ENCODE measurements around the gene SFMBT2. TPM values are rescaled to one million over a fixed set of nuclear protein-coding genes. Genes with fewer than 3 reads are reported as not detected.
"Not testable (repeated sequence)": the region's sequence is repeated elsewhere in the genome, so short reads cannot be mapped to it uniquely, and the experiment has no call there.

The SFMBT2 gene
- total RNA-seq, 4 donors from 2014 or later: 0.60 to 8.6 (median 2.5) TPM

DNA sequence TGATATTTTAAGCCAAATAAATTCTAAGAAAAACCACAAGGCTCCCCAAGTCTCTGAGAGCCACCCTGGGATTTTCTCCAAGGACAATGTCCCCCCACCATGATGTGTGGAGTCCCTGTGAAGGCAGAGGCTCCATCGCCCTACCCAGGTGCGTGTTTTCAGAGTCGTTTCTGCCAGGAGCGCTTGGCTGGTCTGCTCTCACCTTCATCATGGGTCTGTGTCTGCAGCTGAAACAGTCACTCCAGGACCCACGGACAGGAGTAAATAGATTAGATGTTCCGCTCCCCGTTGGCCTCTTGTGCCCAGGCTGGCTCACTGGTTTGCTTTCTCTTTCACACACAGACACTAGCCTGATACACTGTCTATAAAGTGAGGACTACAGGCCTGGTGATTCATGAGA is 217.5 kb downstream of the SFMBT2 start:
- in situ Hi-C loops (cut with MboI; ENCODE audit: low pct_ligation_motif_present in 1 of 4, low pct_unique_long_range_greater_than_20kb in 1 of 4, low sequenced_read_pairs in 3 of 4): no loop called here
- H3K27ac ChIP-seq: no peak overlapping the region
- no peaks in the 10 kb centered on the region for H3K27me3 ChIP-seq
- intact Hi-C loops (cut with DNase I; ENCODE audit: low total_unique reads): no loop called here
- TF ChIP-seq POLR2A (IDR thresholded peaks at IDR 0.05) (no peak), POLR2AphosphoS5 (IDR thresholded peaks at IDR 0.05) (no peak), EP300 (IDR thresholded peaks at IDR 0.05; ENCODE audit: low read depth) (no peak), CTCF (IDR thresholded peaks at IDR 0.05) (no peak)
- H3K36me3 ChIP-seq: no peaks in the 10 kb centered on the region
- no peak overlapping the region for H3K4me3 ChIP-seq
- DNase-seq: no peak
- peaks cover 0 to 3% (median 0%) of the 10 kb centered on the region in 4 donors for H3K4me1 ChIP-seq
- 91% methylated on average over 7 of the region's 7 CpGs; no CpG with 5 or more reads in 1 of the 2 donors for WGBS, 2 donors (ENCODE audit: low coverage in 1 of 2)
- no peaks in the 10 kb centered on the region for H3K9me3 ChIP-seq

DNA sequence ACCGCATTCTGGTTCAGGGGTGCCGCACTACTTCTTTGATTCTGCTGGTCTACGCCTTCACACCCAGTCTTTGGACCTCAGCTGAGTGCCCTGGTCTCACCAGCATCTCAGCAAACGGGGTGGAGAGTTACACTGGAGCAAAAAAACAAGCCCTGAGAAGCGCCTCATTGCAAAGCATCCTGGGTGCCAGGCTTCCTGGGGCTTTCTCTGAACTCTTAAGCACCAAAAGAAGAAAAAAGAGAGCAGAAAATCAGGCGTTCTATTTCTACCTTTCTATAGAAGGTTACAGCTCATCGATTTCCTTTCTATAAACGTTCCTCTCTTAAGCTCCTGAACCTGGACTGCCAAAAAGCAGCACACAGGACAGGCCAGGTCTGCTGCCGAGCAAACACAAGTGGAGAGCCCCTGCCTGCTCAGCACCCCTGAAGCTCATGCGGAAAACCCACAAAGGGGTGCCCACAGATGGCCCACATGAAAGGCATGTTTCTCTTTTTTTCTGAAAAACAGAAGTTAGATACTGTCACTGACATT is 217.9 kb downstream of the SFMBT2 start:
- no peak for TF ChIP-seq CTCF (IDR thresholded peaks at IDR 0.05)
- in situ Hi-C loops (cut with MboI; ENCODE audit: low pct_ligation_motif_present in 1 of 4, low pct_unique_long_range_greater_than_20kb in 1 of 4, low sequenced_read_pairs in 3 of 4): no loop called here
- 71 to 80% methylated on average over 1 to 10 of the region's 10 CpGs for WGBS, 2 donors (ENCODE audit: low coverage in 1 of 2)

DNA sequence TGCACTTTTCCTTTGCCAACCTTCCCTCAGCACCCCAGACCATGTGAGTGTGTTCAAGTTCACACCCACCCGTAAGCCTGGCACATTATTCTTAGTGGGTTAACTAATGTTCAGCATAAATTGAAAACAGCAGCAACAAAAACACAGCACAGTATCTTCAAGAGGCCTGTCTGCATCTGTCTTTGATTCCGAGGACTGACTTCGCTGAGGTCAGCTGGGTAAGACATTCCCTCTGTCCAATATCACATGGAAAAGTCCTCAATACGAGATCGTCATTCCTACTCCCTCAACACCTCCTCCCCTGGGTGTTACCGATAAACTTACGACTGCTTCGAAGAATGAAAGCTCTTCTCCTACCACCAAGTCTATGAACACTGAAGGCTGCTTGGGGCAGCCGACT is 218.8 kb downstream of the SFMBT2 start:
- H3K27ac ChIP-seq: no peak overlapping the region
- in situ Hi-C loops (cut with MboI; ENCODE audit: low pct_ligation_motif_present in 1 of 4, low pct_unique_long_range_greater_than_20kb in 1 of 4, low sequenced_read_pairs in 3 of 4) (no loop called here), intact Hi-C loops (cut with DNase I; ENCODE audit: low total_unique reads) (no loop called here)
- 97 to 100% methylated on average over 3 to 9 of the region's 9 CpGs for WGBS, 2 donors (ENCODE audit: low coverage in 1 of 2)
- no peaks in the 10 kb centered on the region for H3K27me3 ChIP-seq
- peaks cover 0 to 3% (median 0%) of the 10 kb centered on the region in 4 donors for H3K4me1 ChIP-seq
- H3K9me3 ChIP-seq: no peaks in the 10 kb centered on the region
- H3K4me3 ChIP-seq: no peak overlapping the region
- no peaks in the 10 kb centered on the region for H3K36me3 ChIP-seq
- TF ChIP-seq EP300 (IDR thresholded peaks at IDR 0.05; ENCODE audit: low read depth) (no peak), POLR2A (IDR thresholded peaks at IDR 0.05) (no peak), CTCF (IDR thresholded peaks at IDR 0.05) (no peak), POLR2AphosphoS5 (IDR thresholded peaks at IDR 0.05) (no peak)
- DNase-seq: no peak

More for the DNA sequence above, 217.9 kb downstream of the SFMBT2 start:
- no peak for DNase-seq
- H3K27me3 ChIP-seq: no peaks in the 10 kb centered on the region
- intact Hi-C loops (cut with DNase I; ENCODE audit: low total_unique reads): no loop called here
- H3K36me3 ChIP-seq: no peaks in the 10 kb centered on the region
- H3K27ac ChIP-seq: no peak overlapping the region
- no peak overlapping the region for H3K4me3 ChIP-seq
- H3K4me1 ChIP-seq: peaks cover 0 to 3% (median 0%) of the 10 kb centered on the region in 4 donors
- H3K9me3 ChIP-seq: no peaks in the 10 kb centered on the region

DNA sequence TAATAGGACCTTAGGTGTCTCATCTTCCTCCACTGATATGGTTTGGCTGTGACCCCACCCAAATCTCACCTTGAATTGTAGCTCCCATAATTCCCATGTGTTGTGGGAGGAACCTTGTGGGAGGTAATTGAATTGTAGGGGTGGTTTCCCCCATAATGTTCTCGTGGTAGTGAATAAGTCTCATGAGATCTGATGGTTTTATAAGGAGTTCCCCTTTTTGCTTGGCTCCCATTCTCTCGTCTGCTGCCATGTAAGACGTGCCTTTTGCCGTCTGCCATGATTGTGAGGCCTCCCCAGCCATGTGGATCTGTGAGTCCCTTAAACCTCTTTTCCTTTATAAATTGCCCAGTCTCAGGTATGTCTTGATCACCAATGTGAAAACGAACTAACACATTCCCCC is 220.1 kb downstream of the SFMBT2 start:
- not testable (repeated sequence) for H3K36me3 ChIP-seq
- 83% methylated on average over 5 of the region's 5 CpGs; no CpG with 5 or more reads in 1 of the 2 donors for WGBS, 2 donors (ENCODE audit: low coverage in 1 of 2)

DNA sequence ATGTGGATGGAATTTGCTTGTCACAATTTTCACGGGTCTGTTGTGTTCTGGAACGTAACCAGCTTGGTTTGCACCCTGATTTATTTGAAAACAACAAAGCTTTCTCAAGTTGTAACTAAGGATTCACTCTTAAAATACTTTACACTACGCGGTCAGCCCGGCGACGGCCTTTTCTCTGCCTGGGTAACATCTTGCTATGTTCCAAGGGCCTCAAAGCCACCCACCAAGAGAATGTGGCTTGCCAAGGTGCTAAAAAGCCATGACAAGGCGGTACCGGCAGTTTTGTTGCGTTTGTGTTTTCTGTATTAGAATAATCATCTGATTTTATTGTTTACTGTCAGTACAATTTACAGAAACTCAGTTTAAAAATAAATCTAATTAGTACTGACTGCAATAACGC is 220.9 kb downstream of the SFMBT2 start:
- Histone ChIP-seq H3K27me3 (no peaks in the 10 kb centered on the region), H3K27ac (no peak overlapping the region), H3K4me1 (peaks cover 0 to 3% (median 0%) of the 10 kb centered on the region in 4 donors), H3K9me3 (no peaks in the 10 kb centered on the region), H3K4me3 (no peak overlapping the region), H3K36me3 (no peaks in the 10 kb centered on the region)
- in situ Hi-C loops (cut with MboI; ENCODE audit: low pct_ligation_motif_present in 1 of 4, low pct_unique_long_range_greater_than_20kb in 1 of 4, low sequenced_read_pairs in 3 of 4) (no loop called here), intact Hi-C loops (cut with DNase I; ENCODE audit: low total_unique reads) (no loop called here)
- WGBS, 2 donors (ENCODE audit: low coverage in 1 of 2): 45 to 74% methylated on average over 3 to 11 of the region's 11 CpGs
- TF ChIP-seq POLR2AphosphoS5 (IDR thresholded peaks at IDR 0.05) (no peak), CTCF (IDR thresholded peaks at IDR 0.05) (no peak)
- DNase-seq: no peak

More for the DNA sequence above, 220.1 kb downstream of the SFMBT2 start:
- H3K27ac ChIP-seq; in situ Hi-C loops (cut with MboI; ENCODE audit: low pct_ligation_motif_present in 1 of 4, low pct_unique_long_range_greater_than_20kb in 1 of 4, low sequenced_read_pairs in 3 of 4); H3K27me3 ChIP-seq; DNase-seq; H3K4me1 ChIP-seq; H3K9me3 ChIP-seq; intact Hi-C loops (cut with DNase I; ENCODE audit: low total_unique reads); H3K4me3 ChIP-seq: not testable (repeated sequence)
